GM19035 (cell line): Measurements from ENCODE around the gene MITF.

Experiments used
- ATAC-seq: cut with Tn5 transposase; IDR thresholded peaks from one replicate; pipeline ENCODE4 v1.9.1; 2021; ENCODE audit not compliant: unreplicated experiment

MITF gene

DNA sequence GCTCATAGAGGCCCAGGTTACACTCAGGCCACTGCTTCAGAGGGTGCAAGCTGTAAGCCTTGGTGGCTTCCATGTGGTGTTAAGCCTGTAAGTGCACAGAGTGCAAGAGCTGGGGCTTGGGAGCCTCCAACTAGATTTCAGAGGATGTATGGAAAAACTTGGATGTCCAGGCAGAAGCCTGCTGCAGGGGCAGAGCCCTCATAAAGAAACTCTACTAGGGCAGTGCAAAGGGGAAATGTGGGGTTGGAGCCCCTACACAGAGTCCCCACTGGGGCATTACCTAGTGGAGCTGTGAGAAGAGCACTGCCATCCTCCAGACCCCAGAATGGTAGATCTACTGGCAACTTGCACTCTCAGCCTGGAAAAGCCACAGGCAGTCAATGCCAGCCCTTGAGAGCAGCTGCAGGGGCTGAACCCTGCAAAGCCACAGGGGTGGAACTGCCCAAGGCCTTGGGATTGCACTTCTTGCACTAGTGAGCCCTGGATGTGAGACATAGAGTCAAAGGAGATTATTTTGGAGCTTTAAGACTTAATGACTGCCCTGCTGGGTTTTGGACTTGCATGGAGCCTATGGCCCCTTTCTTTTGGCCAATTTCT is 14.0 kb downstream of the MITF start:
- no peak for ATAC-seq

DNA sequence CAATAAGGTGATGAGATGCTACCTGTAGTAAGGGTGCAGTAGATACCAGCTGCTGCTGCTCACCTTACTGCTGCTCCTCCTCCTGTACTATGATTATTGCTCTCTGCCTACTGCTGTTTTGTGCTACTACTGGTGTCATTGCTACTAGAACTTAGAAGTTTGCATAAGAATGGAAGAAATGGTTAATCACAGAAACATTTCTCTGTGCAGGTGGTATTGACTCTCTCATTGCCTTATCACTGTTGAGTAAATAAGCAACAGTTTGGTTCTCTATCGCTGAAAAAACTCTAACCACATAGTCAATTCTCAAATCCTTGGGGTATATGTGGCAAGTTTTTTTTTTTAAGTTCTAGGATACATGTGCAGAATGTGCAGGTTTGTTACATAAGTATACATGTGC is 16.5 kb downstream of the MITF start:
- ATAC-seq: no peak

DNA sequence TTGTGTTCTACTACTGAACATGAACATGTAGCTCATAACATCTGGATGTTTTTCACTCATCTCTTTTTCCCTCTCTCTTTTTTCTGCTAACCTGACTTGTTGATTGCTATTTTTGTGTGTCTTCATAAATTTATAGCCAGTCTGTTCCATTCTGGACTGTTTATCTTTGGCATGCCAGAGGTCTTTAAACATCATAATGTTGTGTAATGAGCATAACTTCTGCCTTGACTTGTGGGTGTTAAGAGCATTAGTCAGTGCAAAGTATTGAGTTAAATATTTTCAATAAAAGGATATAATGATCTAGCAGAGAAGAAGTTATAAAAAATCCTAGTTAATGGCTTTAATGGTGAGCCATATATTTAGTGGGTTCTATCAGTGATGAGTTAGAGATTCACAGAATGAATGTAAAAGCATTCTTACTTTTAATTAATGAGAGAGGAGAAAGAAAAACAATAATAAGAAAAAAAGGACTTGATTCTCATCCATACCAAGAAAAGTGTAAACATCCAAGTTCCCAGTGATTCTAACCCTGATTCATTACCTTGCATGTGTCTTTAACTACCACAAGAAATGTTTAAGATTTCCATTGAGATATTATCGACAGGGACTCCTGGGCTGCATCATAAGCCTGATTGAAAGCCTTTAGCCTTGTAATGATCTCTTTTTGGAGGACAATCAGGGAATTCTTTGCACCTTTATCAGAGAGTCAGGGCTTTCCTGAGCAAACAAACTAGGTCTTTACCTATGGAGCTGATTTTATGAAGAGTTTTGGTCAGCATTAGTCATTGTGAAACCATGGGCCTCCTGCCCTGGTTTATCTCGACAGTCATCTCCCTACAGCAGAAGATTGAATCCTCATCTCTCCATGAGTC is 22.9 kb downstream of the MITF start:
- ATAC-seq: no peak

DNA sequence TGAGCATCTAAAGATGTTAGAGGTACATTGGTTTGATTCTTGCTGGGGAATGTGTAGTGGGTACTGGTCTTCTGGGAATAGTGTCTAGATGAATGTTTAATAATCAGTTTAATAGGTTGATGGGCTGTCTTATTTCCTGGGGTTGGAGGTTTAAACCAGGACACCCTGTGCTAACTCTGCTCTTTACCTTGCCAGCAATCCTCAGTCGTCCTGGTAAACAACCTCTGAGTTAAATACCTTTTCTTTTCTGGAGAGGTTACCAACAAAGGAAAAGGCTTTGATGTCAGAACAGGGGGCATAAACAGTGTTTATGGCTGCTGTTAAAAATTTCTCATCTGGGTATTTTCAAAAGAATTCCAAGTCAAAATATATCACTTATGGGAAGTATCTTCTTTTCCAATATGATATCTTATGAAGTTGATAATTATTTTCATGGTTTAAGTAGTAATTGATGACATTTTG is 23.5 kb downstream of the MITF start:
- ATAC-seq: no peak

DNA sequence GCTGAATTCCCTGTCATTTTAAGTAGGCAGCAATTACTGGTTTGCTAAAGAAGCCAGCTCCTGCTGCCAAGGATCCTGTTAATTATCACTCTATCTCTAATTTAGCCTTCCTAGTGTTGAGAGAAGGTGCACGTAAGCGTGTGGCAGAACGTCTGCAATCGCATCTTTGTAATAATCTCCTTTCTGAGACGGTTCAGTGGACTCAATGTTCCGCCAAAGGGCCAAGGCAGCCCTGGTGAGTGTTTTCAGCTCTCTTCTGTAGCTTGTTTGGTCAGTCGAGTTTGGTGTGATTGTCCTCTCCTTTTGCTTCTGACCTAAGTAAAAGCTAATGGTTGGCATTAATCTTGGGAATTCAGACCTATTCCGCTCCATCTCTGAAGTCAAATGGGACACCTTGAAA is 24.2 kb downstream of the MITF start:
- no peak for ATAC-seq

DNA sequence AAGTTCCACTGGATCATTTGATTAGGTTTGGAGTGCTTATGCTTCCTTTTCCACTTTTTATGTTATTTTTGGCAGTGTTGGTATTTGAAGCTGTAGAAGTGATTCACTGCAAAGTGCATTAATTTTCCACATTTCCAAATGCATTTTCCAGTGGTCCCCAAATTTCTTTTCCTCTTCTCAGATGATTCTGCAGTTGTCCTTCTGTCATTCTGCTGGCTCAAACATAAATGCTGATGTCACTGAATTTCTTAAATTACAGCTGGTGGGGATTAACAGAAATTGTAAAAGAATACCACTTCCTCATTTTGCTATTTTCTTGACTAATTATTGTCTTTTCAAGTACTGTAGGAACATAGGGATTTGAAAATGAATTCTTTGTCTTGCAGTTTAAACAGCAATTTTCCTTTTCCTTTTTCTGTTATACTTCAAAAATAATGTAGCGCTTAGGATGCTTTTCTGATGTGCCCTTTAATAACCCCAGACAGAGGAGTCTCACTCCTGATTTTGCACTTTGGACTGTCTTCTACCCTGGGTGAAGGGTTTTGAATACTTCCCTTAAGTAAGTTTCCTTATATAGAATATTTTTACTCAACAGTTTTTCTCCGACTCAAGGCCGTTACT is 25.0 kb downstream of the MITF start:
- no peak for ATAC-seq

DNA sequence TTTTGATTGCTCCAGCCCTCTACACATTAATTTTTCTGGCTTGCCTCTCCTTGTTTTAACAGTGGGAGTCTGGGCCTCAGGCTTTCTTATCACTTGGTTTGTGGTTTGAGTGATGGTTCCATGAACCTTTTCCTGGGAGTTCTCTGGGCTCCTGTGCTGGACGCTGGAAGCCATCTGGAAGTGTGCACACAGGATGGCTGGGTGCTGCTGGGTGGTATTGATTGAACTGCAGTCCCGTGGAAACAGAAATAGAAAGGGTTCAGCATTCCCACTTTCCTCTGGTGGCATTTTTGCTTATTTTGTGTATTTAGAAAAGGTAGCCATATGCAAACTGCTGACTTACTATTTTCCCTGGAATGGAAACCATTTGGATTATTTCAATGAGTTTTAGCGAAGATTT is 25.6 kb downstream of the MITF start:
- ATAC-seq: no peak

DNA sequence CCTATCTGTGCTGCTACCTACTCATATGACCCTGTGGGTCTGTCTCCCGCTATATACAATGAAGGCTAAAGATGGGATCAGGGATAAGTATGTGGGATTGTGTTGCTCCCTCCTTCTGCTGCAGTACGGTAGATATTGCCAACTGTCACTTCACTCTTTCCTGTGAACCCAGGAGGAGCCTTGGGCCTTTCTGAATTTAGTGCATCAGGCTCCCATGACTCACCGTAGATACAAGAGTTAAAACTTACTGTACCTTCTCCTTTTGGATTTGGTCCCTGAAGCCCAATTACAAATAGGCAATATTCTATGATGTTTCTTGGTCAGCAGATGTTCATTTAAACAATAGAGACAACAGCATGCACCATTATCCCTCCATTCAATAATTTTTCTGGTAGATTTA is 27.4 kb downstream of the MITF start:
- ATAC-seq: no peak

DNA sequence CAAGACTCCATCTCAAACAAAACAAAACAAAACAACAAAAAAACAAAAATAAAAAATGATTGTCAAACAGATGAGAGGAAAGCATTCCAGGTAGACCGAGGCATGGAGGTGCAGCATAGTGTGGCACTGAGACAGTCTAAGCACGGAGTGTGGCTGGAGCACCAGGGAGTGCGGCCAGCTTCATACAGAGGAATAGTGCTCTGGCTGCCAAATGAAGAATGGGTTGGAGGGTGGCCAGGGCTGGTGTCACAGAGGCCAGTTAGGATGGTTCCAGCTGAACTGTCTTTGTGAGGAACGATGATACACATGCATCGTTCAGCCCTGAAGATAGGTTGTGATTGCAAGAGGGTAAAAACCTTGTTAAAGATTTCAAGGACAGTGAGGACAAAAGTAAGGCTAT is 28.3 kb downstream of the MITF start:
- ATAC-seq: no peak

DNA sequence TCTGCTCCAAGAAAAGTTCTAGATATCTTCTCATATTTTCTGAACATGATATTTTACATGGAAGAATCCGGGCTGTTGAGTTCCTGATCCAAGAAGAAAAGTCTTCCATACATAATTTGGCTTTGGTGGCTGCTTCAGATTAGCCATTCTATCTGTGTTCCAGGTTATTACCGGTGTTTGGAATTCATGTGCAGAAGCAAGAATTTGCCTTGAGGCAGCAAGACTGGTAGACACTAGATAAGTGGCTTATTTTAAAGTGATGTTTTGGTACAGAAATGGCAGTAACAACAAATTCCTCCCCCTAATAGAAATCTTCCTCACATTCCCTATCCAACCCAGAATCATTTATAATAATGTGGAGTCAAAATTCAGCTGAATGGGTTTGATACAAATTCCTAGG is 29.2 kb downstream of the MITF start:
- ATAC-seq: no peak

DNA sequence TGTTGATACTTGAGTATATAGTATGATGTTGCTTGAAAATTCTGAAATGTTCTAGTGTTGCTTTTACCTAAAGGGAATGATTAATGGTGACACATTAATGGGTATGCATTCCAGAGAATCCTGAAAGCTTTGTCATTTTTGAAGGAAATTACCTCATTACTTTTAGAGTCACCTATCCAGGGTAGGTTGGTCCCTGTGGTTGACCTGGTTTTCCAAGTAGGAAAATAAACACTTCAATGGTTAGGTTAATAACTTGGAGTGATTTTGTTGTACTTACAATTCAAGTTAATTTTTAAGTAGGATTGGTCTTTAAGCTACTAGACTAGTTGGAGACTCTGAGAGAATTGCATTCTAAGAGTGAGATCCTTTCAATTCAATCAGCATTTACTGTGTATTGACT is 31.0 kb downstream of the MITF start:
- ATAC-seq: no peak

DNA sequence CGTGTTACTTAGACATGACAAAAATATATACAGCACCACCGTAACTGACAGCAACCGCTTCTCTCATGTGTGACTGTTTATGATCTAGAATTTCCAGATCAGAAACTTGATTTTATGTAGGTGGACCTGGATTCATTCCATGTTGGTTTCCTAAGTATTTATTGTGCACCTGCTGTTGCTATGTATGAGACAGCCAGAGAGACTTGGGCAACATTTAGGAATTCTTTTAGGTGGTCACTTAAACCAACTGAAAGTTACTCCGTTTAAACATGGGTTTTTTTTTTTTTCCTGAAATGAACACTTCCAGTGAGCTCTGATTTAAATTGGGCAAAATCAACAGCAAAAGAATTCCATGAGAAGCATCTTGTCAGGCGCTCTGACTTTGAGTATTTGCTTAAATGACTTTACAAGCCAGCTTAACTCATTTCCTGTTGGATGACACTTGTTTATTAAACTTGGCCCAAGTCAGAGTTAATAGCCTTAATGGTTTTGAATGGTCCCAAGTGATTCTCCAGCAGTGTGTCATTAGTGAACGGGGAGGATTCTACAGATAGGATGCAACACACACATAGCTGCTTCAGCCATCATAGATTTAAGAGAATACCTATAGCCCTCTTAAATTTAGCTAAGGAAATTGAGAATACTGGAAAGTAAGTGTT is 31.8 kb downstream of the MITF start:
- no peak for ATAC-seq

DNA sequence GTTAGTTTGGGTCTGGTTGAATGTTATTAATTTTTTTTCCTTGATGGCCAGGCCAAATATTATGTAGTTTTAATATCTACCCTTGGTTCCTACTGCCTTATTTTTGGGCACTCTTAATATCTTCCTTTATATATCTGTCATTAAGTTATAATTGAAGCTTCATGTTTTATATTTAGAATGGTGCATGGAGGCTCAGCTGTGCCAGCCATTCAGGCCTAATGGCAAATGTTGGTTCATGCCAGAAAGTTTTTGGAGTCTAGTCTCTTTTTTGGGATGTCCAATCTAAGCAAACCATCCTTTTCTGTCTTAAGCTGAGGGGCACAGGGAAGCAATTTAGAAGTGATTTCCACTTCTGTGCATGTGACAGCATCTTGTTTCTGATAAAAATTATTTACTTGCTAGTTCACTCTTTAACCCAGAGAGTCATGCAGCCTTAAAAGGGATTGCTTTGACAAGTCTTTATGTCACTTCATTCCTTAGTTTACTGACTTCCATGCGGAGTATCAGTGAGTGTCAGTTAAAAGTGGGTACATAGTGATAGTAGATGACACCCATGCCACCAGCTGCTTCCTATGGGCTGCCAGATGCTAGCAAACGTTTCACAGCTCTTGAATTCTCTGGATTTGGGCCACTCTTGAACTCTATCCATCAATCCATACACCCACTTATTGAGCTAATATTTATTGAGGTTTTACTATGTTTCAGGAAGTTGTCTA is 33.0 kb downstream of the MITF start:
- ATAC-seq: no peak

DNA sequence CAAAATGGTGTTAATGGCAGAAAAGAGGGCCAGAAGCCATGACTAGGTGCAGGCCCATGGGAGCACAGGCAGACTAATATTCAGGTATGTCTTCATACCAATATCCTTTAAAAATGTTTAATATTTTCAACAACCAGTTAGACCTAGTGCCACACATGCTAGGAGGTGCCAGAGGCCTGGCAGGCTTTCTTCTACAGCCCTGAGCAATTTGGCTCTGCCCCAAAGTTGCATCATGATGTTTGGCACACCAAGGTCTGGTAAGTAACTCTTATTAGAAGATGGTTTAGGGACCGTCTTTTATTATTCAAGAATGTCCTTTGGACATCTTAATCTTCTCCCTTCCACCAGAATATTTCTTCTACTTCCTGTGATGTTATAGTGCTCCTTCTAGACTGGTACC is 34.8 kb downstream of the MITF start:
- no peak for ATAC-seq

DNA sequence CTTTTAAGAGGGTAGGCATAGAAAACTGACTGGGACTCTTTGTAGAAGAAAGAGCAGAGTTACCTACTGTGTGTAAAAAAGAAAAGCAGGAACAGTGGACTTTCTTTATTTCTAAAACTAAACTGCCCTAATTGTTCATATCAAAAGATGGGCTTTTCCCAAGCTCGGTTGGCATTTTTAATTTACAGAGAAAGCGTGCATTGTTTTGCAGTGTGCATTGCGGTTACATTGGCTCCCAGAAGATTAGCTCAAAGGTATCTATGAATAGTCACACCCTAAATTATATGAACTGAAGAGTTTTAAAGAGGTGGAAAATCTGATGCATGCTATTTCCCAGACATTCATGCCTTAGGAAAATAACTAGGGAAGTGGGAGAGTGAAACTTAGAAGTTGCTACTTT is 36.5 kb downstream of the MITF start:
- ATAC-seq: no peak

DNA sequence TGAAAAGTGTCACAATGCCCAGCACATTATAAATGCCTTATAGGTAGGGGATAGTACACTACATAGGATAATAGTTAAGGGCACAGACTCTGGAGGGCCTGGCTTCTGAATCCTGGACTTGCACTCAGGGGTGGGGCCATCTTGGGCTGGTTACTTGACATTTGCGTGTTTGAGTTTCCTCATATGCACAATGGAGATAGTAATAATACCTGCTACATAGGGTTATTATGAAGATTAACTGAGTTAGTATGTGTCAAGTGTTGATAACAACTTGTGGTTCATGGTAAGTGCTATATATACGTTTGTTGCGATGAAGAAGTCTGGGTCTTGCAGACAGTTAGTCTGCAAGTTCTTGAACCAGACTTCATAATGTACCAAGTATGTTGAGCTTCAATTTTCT is 37.0 kb downstream of the MITF start:
- no peak for ATAC-seq

DNA sequence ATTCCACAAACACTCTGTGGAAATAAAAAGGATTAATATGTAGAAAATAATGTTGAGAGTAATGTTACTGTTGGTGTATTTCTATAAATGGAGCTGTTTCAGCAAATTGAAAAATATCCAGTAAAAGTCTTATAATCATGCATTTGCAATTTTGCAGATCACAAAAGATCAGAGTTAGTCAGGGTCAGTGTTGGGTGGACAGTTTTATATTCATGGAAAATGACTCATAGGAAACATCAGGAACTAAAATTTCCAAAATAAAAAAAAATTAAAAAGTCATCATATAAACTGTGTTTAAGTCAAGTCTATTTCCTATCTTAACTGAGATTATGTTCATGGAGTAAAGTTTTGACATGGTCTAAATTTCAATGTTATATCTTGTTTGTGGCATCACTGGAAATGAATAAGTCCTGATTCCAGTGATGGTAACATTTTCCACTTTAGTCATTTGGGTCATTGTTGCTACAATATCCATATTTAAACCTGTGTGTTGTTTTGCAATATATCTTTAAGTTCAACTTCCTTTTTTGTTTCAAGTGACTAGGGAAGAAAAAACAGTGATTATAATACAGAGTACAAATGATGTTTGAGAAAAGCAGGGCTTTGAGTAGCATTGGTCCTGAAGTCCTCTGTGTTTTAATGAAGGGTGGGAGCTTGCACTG is 37.8 kb downstream of the MITF start:
- ATAC-seq: no peak

DNA sequence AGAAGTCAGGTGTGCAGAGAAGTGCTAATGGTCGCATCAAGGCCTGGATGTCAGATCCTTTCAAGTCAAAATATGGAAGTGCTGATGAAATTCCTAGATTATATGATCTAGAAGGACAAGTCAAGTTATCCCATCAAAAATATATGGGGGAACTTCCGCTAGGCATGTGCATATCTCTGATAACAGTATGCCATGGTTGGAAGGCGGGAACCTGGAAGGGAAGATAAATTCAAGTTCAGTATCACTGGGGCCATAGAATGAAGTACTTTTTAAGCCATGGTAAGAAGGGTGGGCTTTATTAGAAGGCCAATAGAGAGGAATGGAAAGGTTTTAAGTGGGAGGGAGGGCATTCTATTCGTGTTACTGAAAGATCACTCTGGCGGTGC is 38.3 kb downstream of the MITF start:
- ATAC-seq: no peak

DNA sequence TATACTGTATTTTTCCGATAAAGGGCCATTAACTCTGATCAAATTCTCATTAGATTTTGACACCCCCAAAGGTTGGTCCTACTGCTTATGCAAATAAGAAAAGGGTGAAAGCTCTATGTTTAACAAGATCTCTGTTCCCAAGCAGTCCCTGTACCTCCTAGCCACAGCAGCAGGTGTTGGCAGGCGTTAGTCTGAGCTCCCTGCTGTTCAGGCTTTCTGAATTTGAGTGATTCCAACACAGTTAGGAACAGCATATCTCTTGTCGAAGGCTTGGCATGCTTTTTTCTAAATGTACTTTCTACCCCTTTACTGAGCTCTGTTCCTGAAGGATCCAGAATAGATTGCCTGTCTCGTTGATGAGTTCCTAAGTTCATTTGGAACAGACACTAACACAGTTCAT is 42.3 kb downstream of the MITF start:
- ATAC-seq: no peak

DNA sequence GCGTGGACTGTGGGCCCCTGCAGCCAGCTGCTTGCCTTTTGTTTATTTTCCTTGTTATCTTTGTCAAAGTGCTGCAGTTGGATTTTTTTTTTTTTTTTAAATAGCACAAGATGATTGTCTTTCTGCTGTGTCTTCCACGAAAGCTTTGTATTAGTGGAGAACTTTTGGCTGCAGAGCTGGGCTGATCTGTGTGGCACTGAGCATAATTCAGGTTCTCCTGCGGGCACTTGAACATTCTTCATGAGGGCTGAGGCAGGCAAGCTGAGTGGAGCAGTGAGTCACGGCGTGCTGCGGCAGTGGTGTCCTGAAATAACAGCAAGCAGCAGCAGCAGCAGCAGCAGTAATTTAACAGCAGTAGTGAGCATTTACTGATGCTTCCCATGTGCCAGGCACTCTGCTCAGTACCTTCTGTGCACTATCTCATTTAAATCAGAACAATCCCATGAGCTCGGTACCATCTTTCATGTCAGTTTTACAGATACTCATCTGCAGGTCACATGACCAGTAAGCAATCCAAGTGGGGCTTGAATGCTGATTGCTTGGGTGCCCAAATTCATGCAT is 45.8 kb downstream of the MITF start:
- no peak for ATAC-seq
